DMS 273 (cell line): ENCODE measurements around the gene SIN3A.
"Not testable (repeated sequence)": the region's sequence is repeated elsewhere in the genome, so short reads cannot be mapped to it uniquely, and the experiment has no call there.

Experiments used
- DNase-seq: peaks from one replicate; lab custom pipeline; 2025; ENCODE audit not compliant: unreplicated experiment; lab: John Stamatoyannopoulos, UW

SIN3A gene

DNA sequence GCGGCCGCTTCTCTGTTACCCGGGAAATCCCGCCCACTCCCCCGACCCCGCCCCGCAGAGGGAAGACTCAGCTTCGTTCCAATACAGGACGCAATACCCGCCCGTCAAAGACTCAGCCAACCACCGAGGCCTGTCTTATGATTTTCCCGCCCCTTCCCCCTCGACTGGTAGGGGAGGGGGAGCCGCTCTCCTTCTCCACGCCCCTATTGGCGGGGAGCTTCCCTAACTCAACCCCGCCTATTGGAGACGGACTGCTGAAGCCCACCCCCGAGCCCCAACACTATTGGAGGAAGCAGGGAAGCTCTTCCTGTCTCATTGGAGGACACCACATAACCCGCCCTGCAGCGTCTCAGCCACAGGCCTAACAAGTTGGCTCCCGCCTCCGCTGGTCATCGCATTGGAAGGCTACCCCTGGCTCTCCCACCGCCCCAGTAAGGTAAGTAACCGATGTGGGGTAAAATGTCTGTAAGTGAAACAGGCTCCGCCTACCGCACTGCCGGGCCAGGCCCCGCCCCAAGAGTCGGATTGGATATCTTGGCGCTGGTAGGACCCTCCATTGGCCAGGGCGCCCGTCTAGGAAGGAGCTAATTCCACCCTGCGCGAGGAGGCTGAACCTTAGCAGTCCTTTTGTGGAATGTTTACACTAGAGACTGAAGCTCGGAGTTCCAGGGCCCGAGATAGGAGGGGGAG is at the start of gene SIN3A:
SIN3A (minus strand) TSS at position 17 of the 690 bp plus-strand sequence. CDS start 21,315 bp downstream, outside the sequence.
- peak; percentile 99 for DNase-seq

DNA sequence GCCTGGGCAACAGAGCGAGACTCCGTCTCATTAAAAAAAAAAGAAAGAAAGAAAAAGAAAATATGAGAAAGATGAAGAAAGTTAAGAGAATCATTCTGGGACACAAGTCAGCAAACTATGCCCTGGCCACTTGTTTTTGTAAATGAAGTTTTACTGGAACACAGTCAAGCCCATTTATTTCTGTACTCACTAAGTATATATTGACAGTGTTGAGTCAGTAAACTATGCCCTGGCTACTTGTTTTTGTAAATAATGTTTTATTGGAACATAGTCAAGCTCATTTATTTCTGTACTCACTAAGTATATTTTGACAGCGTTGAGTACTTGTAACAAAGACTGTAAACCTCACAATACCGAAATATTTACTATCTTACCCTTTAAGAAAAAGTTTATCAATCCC is 42.2 kb upstream of the SIN3A start:
- DNase-seq = no peak

DNA sequence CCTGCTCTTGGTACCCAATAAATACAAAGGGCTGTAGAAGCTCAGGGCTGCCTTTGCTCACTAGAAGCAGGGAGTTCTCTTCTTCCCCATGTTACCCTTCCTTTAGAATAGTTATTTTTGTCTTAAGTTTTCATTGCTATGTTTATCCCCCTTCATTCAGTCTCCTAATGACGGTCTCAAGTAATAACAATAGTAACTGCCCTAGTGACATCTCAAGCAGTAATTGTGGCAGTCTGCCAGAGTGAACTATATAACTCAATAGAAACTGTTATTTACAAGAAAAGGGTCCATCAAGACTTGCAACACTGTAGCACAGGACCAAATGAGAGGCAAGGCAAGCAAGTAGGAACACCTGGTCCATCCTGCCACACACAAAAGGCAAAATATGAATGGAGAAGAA is 32.5 kb upstream of the SIN3A start:
- DNase-seq = no peak

DNA sequence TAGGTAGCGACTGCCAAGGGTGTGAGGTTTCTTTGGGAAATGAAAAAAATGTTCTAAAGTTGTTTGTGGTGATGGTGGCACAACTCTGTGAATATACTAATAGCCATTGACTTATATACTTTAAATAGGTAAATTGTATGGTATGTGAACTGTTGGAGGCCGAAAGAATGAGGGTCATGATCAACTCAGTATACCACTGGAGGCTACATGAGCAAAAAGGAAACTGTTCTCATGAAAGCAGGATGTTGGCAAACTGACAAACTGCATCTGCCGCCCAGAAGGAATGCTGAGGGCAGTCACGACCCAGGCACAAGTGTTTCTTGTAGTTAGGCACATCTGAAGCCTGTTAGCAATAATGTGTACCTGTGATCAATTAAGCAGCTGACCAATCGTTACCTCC is 32.1 kb upstream of the SIN3A start:
- DNase-seq = not testable (repeated sequence)

- no peak for DNase-seq
Measured at GRCh38 chr15:75483106-75483505, 31.6 kb upstream of the SIN3A start.

- DNase-seq = not testable (repeated sequence)
Measured at GRCh38 chr15:75480463-75480862, 29.0 kb upstream of the SIN3A start.

DNA sequence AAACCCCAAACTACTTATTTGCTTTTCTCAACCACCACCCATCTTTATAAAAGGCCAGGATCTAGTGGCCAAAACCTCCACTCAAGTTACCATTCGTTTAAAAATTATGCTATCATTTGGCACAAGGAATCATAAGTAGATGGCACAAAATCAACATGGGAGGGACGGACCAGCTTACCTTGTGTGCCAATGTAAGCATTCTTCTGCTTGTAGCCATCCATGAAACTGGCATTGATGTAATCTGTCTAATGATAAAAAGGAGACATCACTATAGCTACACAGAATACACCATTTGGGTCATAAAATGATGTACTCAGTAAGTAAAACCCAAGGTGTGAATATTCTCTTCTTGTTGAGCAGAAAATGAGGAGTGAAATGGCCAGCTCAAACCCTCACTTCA is 28.2 kb upstream of the SIN3A start:
- no peak for DNase-seq

DNA sequence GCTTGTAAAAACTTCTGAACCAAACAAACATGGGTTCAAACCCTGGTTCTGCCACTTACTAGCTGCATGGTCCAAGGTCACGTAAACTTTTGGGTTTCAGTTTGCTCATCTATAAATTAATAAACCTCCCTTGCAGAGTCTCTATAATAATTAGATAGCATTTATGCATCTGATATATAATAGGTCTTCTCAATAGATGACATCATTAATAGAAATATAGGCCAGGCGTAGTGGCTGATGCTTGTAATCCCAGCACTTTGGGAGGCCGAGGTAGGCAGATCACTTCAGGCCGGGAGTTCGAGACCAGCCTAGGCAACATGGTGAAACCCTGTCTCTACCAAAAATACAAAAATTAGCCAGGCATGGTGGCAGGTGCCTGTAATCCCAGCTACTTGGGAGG is 25.6 kb upstream of the SIN3A start:
- not testable (repeated sequence) for DNase-seq

DNA sequence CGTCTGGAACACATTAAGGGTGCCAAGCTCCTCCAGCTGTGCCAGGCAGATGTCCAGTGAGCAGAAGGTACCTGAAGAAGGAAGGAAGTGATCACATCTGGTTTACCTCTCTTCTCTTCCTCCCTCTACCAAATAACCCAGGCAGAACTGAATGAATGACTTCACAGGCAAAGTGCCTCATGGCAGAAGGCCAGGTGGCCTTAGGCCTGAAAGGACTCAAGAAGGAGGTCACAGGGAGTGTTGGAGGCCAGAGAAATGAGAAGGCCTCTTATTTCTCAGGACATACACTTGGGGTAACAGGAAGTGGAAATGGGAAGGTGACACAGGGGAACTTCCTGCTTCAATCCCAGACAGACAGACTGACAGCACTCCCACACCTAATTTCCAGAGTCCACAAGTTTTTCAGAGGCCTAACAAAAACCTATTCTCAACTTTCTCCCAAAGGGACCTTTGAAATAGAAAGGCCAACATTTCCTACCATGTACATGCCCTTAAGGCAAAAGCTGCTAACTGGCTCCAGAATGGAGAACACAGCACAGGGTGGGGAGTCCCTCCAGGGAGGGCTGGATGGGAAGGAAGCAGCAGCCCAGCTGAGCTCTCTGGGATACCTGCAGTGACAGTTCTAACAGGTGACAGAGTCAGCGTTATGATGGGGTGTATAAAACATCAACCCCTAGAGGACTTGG is 17.6 kb upstream of the SIN3A start:
- no peak for DNase-seq

- DNase-seq = no peak
Measured at GRCh38 chr15:75460646-75461045, 9.2 kb upstream of the SIN3A start.

DNA sequence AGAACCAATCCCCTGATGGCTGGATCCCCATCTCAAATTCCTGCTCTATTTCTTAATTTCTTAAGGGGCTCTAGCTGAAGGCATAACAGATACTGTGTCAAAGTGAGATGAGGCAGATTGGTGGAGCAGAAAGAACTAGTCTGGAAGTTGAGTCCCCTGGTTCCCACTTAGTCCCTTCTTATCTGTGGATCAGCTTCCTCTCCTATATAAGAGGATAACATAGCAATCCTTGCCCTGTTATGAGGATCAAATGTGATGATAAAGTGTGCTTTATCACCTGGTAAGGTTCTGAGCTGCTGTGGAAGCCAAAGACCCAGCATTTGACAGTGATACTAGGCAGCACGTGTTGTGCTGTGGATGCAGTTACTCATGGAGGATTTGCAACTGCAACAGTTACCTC is 8.1 kb upstream of the SIN3A start:
- DNase-seq = no peak

DNA sequence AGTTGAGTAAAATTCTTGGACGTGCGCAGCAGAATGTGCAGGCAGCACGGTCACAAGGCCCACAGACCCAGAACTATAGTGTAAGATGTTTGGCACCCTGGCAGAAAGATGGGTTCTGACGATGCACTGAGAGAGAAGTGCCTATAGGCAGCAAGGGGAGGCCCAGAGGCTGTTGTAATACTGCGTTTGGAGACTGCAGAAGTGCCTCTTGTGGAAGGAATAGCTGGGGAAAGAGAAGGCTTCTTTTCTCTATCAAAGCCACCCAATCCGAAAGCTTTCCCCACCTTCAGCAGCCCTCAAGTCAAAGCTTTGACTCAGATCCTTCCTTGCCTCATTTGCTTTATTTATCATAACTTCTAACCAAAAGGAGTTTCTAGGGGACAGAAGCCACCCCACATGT is 5.2 kb upstream of the SIN3A start:
- DNase-seq = no peak

DNA sequence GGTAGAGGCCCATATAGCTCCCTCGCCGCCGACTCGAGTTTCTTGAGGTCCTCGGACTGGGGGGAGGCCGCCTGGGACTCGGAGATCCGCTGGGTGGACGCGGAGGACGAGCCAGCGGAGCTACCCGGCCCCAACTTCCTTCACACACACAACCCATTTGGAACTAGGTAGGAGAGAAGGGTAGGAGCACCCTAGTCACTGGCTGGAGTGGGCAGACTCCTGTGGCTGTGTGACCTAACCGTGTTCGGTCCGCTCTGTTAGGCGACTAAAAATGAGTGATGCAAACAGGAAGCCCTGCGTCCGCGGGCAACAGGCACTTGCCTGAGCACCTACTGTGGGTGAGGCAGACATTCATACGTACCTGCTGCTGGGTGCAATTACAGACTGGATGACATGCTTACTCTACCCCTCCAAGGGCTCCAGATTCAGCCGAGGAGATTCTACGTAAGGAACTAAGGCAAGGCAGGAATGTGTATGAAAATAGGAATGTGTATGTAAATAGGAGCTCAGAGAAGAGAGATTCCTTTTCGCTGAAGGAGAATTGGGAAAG is 4.6 kb upstream of the SIN3A start:
- DNase-seq = peak; percentile 63

GRCh38 chr15:75455424-75455981 is 4.0 kb upstream of the SIN3A start:
- DNase-seq = peak; percentile 84

- peak; percentile 89 for DNase-seq
Measured at GRCh38 chr15:75454471-75455378, 3.2 kb upstream of the SIN3A start.

DNA sequence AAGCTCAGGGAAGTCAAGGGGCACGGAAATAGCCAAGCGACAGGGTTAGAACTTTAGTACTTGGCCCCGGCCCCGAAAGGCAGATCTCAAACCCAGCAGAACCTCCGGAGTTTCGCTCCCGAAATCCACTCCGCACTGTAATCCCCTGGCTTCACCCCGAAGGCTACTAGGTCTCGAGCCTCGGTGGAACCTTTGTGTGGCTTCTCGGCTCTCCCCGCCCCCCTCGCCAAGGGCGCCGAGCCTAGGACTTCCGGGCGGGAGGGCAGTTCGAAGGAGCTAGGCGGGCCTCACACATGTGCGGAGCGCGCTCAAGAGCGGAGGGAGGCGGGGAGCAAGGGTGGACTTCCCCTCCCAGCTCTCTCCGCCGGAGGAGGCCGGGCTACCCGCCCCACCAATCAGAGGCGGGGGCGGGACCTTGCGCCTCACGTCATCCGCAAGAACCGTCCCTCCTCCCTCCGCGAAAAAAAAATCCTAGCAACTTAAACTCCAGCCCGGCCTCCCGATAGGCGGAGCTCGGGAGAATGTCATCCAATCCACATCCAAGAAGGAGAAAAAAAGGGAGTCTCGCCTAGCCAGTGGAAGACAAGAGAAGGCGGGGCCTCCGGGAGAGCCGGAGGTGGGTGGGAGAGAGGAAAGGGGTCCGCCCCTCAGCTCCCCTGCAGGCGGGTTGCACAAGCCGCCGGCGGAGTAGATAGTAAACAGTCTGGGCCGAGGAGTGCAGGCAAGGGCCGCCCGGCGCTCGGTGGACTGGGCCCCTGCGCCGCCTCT is 2.4 kb upstream of the SIN3A start:
- peak; percentile 99 for DNase-seq

DNA sequence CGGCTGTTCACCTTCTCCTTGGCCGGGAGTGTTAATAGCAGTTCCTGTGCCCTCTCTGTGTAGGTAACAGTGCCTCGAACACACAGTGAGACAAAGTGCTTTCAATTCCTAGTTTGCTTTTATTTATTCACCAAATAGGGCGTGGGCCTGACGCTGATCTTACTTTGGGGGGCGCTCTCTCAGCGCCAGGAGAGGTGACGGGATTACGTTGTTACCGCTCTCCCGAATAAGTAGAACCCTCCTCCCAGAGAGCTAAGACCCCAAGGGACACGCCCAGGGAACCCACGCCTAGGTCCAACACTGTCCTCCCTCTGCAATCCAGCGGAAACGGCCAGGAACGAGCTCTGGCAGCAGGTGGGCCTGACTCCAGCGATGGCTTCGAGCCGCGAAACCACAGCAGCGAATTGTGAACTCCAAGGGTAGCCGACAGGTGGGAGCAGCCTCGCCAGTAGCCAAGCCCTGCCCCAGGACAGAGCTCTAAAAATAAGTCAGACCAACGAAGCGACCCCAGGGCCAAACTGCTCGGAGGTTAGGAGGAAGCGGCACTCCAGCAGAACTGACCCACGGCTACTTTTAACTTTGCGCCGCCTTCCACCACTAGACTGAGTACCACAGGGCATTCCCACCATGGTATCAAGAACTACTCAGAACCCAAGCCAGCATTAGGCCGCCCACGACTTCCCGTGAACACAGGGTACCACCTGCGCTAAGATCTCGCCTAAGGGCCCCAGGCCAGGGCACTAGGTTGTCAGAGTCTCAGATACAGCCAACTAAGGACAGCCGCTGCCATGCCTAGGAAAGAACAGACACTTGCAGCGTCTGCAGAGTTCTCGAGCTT is 1.6 kb upstream of the SIN3A start:
- DNase-seq = peak; percentile 70

GRCh38 chr15:75452364-75452864 is 924 bp upstream of the SIN3A start:
- peak; percentile 88 for DNase-seq

DNA sequence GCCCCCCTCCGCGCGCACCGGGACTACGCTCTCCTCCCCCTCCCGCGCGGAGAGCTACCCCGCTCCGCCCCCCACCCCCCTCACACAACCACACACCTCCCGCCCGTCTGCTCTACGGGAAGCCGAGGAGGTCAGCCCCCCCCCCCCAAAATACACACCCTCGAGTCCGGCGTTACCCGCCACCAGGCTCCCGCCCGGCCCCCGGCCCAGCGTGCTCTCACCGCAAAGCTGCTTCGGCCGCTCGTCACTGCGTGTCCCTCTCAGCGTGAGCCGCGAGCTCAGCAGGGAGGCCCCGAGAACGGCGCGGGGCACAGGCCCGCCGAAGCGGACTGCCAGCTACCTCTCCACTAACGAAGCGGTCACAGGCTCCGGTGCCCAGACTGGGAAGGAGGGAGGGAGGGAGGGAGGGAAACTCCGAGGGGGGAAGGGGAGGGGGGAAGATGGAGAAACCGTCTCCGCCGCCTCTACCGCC is 252 bp downstream of the SIN3A start:
- no peak for DNase-seq
